Erythroblast (primary cell): ENCODE data around the gene ME3.

Experiments used
- GATA1 ChIP-seq: IDR thresholded peaks from 2 replicates; pipeline ENCODE4 v1.6.1; 2011; ENCODE audit warnings: low read depth, mild to moderate bottlenecking, control low read depth, low read length, moderate library complexity
- POLR2A ChIP-seq: IDR thresholded peaks from 2 replicates; pipeline ENCODE4 v1.6.1; 2011; ENCODE audit warnings: mild to moderate bottlenecking, low read length

- no peak for TF ChIP-seq POLR2A
- TF ChIP-seq GATA1, result no peak
Observed at GRCh38 chr11:86509588-86509974, 162.8 kb downstream of the ME3 start.
